GM23338 (cell line): ENCODE results near the gene AHCYL1. TPM values are rescaled to one million over a fixed set of nuclear protein-coding genes. Genes with fewer than 3 reads are reported as not detected.

Experiments
- ATAC-seq: fragments of 200-7000 bp; cut with Tn5 transposase; 3 replicates; pipeline ENCODE4 v1.9.1; 2020
- DNase-seq: peaks from one replicate; pipeline ENCODE4 v3.0.0-alpha.2; 2015; ENCODE audit warnings: low spot score
- H2AFZ ChIP-seq: fragments of 200-600 bp; sonication (generic); 2 replicates; pipeline ENCODE4 v1.8.0; 2016; ENCODE audit warnings: antibody characterized with exemption, mild to moderate bottlenecking, moderate library complexity
- H3F3A ChIP-seq: fragments of 200-600 bp; sonication (generic); replicated peaks from 2 replicates; pipeline ENCODE4 v1.8.0; 2017; ENCODE audit warnings: antibody characterized with exemption, mixed run types, low read depth
- H3K27ac ChIP-seq: fragments of 200-600 bp; sonication (generic); 2 replicates; pipeline ENCODE4 v1.6.1; 2016; ENCODE audit warnings: low read depth
- H3K27me3 ChIP-seq: fragments of 200-600 bp; sonication (generic); 2 replicates; pipeline ENCODE4 v1.8.0; 2016; ENCODE audit warnings: mild to moderate bottlenecking, mixed run types, moderate library complexity; ENCODE audit not compliant: insufficient read depth
- H3K36me3 ChIP-seq: fragments of 200-600 bp; sonication (generic); 2 replicates; pipeline ENCODE4 v1.8.0; 2016; ENCODE audit warnings: mild to moderate bottlenecking; ENCODE audit not compliant: insufficient read depth
- H3K4me1 ChIP-seq: fragments of 200-600 bp; sonication (generic); 2 replicates; pipeline ENCODE4 v1.8.0; 2016; ENCODE audit warnings: mild to moderate bottlenecking, moderate library complexity; ENCODE audit not compliant: insufficient read depth
- H3K4me2 ChIP-seq: fragments of 200-600 bp; sonication (generic); 2 replicates; pipeline ENCODE4 v1.7.1; 2017; ENCODE audit warnings: mixed run types
- H3K4me3 ChIP-seq: fragments of 200-600 bp; sonication (generic); 2 replicates; pipeline ENCODE4 v1.6.1; 2016; ENCODE audit warnings: mixed run types
- H3K79me2 ChIP-seq: fragments of 200-600 bp; sonication (generic); replicated peaks from 2 replicates; pipeline ENCODE4 v1.8.0; 2017; ENCODE audit warnings: mild to moderate bottlenecking; ENCODE audit not compliant: insufficient read depth
- H3K9me2 ChIP-seq: fragments of 200-600 bp; sonication (generic); 2 replicates; pipeline ENCODE4 v1.8.0; 2017; ENCODE audit not compliant: insufficient read depth
- H4K20me1 ChIP-seq: fragments of 200-600 bp; sonication (generic); replicated peaks from 2 replicates; pipeline ENCODE4 v1.8.0; 2017; ENCODE audit warnings: mild to moderate bottlenecking; ENCODE audit not compliant: insufficient read depth
- H3K27ac Mint-ChIP-seq: 2 replicates; pipeline ENCODE4 v1.8.0; 2020; ENCODE audit warnings: inconsistent platforms, mild to moderate bottlenecking, moderate library complexity, mixed read lengths
- H3K27me3 Mint-ChIP-seq: 3 replicates; pipeline ENCODE4 v1.8.0; 2022; ENCODE audit warnings: low read depth, mild to moderate bottlenecking, moderate library complexity, mixed read lengths, inconsistent platforms; ENCODE audit not compliant: insufficient read depth, poor library complexity
- H3K36me3 Mint-ChIP-seq: 3 replicates; pipeline ENCODE4 v1.8.0; 2021; ENCODE audit warnings: low read depth, mild to moderate bottlenecking, inconsistent platforms, moderate library complexity, mixed read lengths
- H3K4me1 Mint-ChIP-seq: 3 replicates; pipeline ENCODE4 v1.8.0; 2020; ENCODE audit warnings: mild to moderate bottlenecking, inconsistent platforms, mixed read lengths
- H3K4me3 Mint-ChIP-seq: 3 replicates; pipeline ENCODE4 v1.8.0; 2021; ENCODE audit warnings: moderate library complexity, mild to moderate bottlenecking, inconsistent platforms, mixed read lengths
- H3K9me3 Mint-ChIP-seq: 3 replicates; pipeline ENCODE4 v1.8.0; 2020; ENCODE audit warnings: moderate library complexity, mild to moderate bottlenecking, inconsistent platforms, mixed read lengths
- EZH2 ChIP-seq: fragments of 200-600 bp; sonication (generic); IDR thresholded peaks from one replicate; pipeline ENCODE4 v1.8.0; 2017; ENCODE audit warnings: antibody characterized with exemption, mild to moderate bottlenecking, low read depth; ENCODE audit not compliant: unreplicated experiment
- EZH2phosphoT487 ChIP-seq: fragments of 200-600 bp; sonication (generic); IDR thresholded peaks from one replicate; pipeline ENCODE4 v1.8.1; 2018; ENCODE audit warnings: antibody characterized with exemption; ENCODE audit not compliant: unreplicated experiment
- ZNF331 ChIP-seq: fragments of 250-450 bp; sonication (Bioruptor Pico); IDR thresholded peaks from 2 replicates; pipeline ENCODE4 v1.5.0; 2020; ENCODE audit warnings: low read depth, mild to moderate bottlenecking, moderate library complexity
- polyA plus RNA-seq: library from polyadenylated mRNA; unstranded; fragments of >200 nt; fragmentation: Nextera tagmentation; extraction: Ambion mirVana; gene quantifications from 2 replicates; pipeline ENCODE4 v1.2.1, GENCODE V29; 2016
- total RNA-seq: library from RNA; depleted of rRNA; stranded (reverse); fragments of >200 nt; shearing (Covaris generic); gene quantifications from 2 replicates; pipeline ENCODE4 v1.2.3, GENCODE V29; 2014; rRNA removed

The AHCYL1 gene
- total and polyA plus RNA-seq, 2 experiments from 2014 or later = 63.3 to 70.0 TPM

GRCh38 chr1:110070671-110071242, 86.2 kb downstream of the AHCYL1 start, which contains the start of gene ALX3:
ALX3 (minus strand) TSS chr1:110070672; CDS start chr1:110070612, 60 bp downstream.
- H3K4me2 ChIP-seq = peak within 1 kb of the TSS; percentile 87
- H2AFZ ChIP-seq = peak within 1 kb of the TSS; percentile 88
- H3K27ac ChIP-seq = no peak within 1 kb of the TSS
- Mint-ChIP-seq H3K4me3 (peak within 1 kb of the TSS; percentile 69), H3K9me3 (peaks cover 3% of the 10 kb centered on the region; the same call in 1 of the 3 replicates), H3K27ac (no peak within 1 kb of the TSS), H3K36me3 (no peaks in the 10 kb centered on the region; the same call in 2 of the 3 replicates), H3K4me1 (peaks cover 12% of the 10 kb centered on the region), H3K27me3 (peaks cover 84% of the 10 kb centered on the region)
- H3K79me2 ChIP-seq = no peaks in the 10 kb centered on the region
- H3K4me1 ChIP-seq = peaks cover 22% of the 10 kb centered on the region
- H4K20me1 ChIP-seq = no peaks in the 10 kb centered on the region; the same call in 1 of the 2 replicates
- H3K36me3 ChIP-seq = no peaks in the 10 kb centered on the region
- H3K27me3 ChIP-seq = peaks cover 97% of the 10 kb centered on the region
- H3F3A ChIP-seq = 0 out of 2 replicates have a peak, but pooled peaks cover 4% of the 10 kb centered on the region
- ATAC-seq (peak; percentile 5; the same call in 2 of the 3 replicates), DNase-seq (peak; percentile 72)
- H3K4me3 ChIP-seq = peak within 1 kb of the TSS; percentile 58
- TF ChIP-seq EZH2phosphoT487 (peak; percentile 53), EZH2 (peak; percentile 39), ZNF331 (CRISPR knock-in tag) (no peak)
- no peaks in the 10 kb centered on the region for H3K9me2 ChIP-seq

Other genes starting within 250 kb of the AHCYL1 start
- gene GSTM3, start 243.7 kb upstream of the AHCYL1 start, total RNA-seq = 3.1 and 7.4 TPM in 2 replicates
- 3.9 and 4.1 TPM in 2 replicates for gene GSTM3, start 243.7 kb upstream of the AHCYL1 start, polyA plus RNA-seq
- gene EPS8L3, start 220.8 kb upstream of the AHCYL1 start, total RNA-seq = not detected in 2 replicates
- not detected in 2 replicates for gene EPS8L3, start 220.8 kb upstream of the AHCYL1 start, polyA plus RNA-seq
- gene CSF1, start 73.9 kb upstream of the AHCYL1 start, total RNA-seq = 3.5 and 6.3 TPM in 2 replicates
- 1.1 and 1.4 TPM in 2 replicates for gene CSF1, start 73.9 kb upstream of the AHCYL1 start, polyA plus RNA-seq
- gene STRIP1, start 49.9 kb downstream of the AHCYL1 start, total RNA-seq = 50.6 and 63.1 TPM in 2 replicates
- 13.5 and 17.2 TPM in 2 replicates for gene STRIP1, start 49.9 kb downstream of the AHCYL1 start, polyA plus RNA-seq
- not detected in 2 replicates for gene ALX3, start 85.9 kb downstream of the AHCYL1 start, total RNA-seq
- gene ALX3, start 85.9 kb downstream of the AHCYL1 start, polyA plus RNA-seq = 0.17 TPM in 1 of 2 replicates, not detected in the other
- not detected in 2 replicates for gene UBL4B, start 127.7 kb downstream of the AHCYL1 start, total RNA-seq
- not detected in 2 replicates for gene UBL4B, start 127.7 kb downstream of the AHCYL1 start, polyA plus RNA-seq
- gene SLC6A17, start 165.7 kb downstream of the AHCYL1 start, total RNA-seq = 0.17 and 0.27 TPM in 2 replicates
- 0.03 and 0.16 TPM in 2 replicates for gene SLC6A17, start 165.7 kb downstream of the AHCYL1 start, polyA plus RNA-seq
- gene KCNC4, start 225.5 kb downstream of the AHCYL1 start, total RNA-seq = 10.5 and 10.7 TPM in 2 replicates
- 3.4 and 3.5 TPM in 2 replicates for gene KCNC4, start 225.5 kb downstream of the AHCYL1 start, polyA plus RNA-seq